Karpas-422 (cell line): ENCODE measurements around the gene MEP1A. TPM values are rescaled to one million over a fixed set of nuclear protein-coding genes. Genes with fewer than 3 reads are reported as not detected.
"Not testable (repeated sequence)": the region's sequence is repeated elsewhere in the genome, so short reads cannot be mapped to it uniquely, and the experiment has no call there.

Source experiments
- DNase-seq: peaks from one replicate; pipeline ENCODE4 v3.0.0-alpha.2; 2015
- H2AFZ ChIP-seq: fragments of 200-600 bp; sonication (generic); 2 replicates; pipeline ENCODE4 v1.6.1; 2014; ENCODE audit warnings: antibody characterized with exemption, low read length, mixed read lengths
- H3K27ac ChIP-seq: fragments of 200-600 bp; sonication (generic); 2 replicates; pipeline ENCODE4 v1.5.1; 2014; ENCODE audit warnings: mild to moderate bottlenecking, low read length, moderate library complexity
- H3K27me3 ChIP-seq: fragments of 200-600 bp; sonication (generic); 2 replicates; pipeline ENCODE4 v1.6.1; 2014; ENCODE audit warnings: low read length, mixed read lengths
- H3K36me3 ChIP-seq: fragments of 200-600 bp; sonication (generic); 2 replicates; pipeline ENCODE4 v1.6.1; 2014; ENCODE audit warnings: low read length, mixed read lengths; ENCODE audit not compliant: insufficient read depth
- H3K4me1 ChIP-seq: fragments of 200-600 bp; sonication (generic); 2 replicates; pipeline ENCODE4 v1.6.1; 2014; ENCODE audit warnings: mild to moderate bottlenecking, low read length, mixed read lengths
- H3K4me2 ChIP-seq: fragments of 200-600 bp; sonication (generic); 2 replicates; pipeline ENCODE4 v1.6.1; 2014; ENCODE audit warnings: low read length, low read depth, mild to moderate bottlenecking; ENCODE audit not compliant: poor library complexity, severe bottlenecking
- H3K4me3 ChIP-seq: fragments of 200-600 bp; sonication (generic); 2 replicates; pipeline ENCODE4 v1.5.1; 2014; ENCODE audit warnings: mild to moderate bottlenecking, antibody characterized with exemption, low read length, mixed read lengths
- H3K79me2 ChIP-seq: fragments of 200-600 bp; sonication (generic); 2 replicates; pipeline ENCODE4 v1.6.1; 2014; ENCODE audit warnings: mild to moderate bottlenecking, low read length, mixed read lengths
- H3K9ac ChIP-seq: fragments of 200-600 bp; sonication (generic); 2 replicates; pipeline ENCODE4 v1.6.0; 2014; ENCODE audit warnings: low read length
- H3K9me2 ChIP-seq: fragments of 200-600 bp; sonication (generic), shearing (Covaris generic); replicated peaks from 2 replicates; pipeline ENCODE4 v1.6.0; 2014; ENCODE audit warnings: mild to moderate bottlenecking, low read length, moderate library complexity; ENCODE audit not compliant: insufficient read depth
- H3K9me3 ChIP-seq: fragments of 300-700, 200-600 bp; sonication (generic); 2 replicates; pipeline ENCODE4 v1.6.1; 2014; ENCODE audit warnings: low read length, mixed read lengths
- H4K20me1 ChIP-seq: fragments of 200-600 bp; sonication (generic); 2 replicates; pipeline ENCODE4 v1.6.1; 2014; ENCODE audit warnings: mild to moderate bottlenecking, antibody characterized with exemption, low read length, low read depth; ENCODE audit not compliant: insufficient read depth
- total RNA-seq: library from RNA; depleted of rRNA; stranded (reverse); fragments of >200 nt; shearing (Covaris generic); gene quantifications from 2 replicates; pipeline ENCODE4 v1.2.3, GENCODE V29; 2014; ENCODE audit warnings: low replicate concordance

Gene MEP1A
- total RNA-seq, 1 experiment from 2014 or later, result not detected

DNA sequence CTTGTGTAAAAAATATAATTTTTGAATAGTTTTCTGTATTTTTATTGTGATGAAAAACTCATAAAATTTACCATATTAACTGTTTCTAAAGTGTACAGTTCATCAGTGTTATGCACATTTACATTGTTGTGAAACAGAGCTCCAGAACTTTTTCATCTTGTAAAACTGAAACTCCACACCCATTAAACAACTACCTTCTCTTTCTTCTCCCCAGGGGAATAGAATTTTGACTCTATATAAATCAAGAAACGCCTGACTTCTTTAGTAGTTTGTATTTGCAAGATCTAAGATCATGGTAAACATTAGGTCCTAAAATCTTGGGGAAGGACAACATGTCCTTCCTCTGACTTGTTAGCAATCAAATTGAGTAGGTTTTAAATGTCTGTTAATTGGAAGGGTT, 37.3 kb upstream of the MEP1A start:
- no peaks in the 10 kb centered on the region for H3K79me2 ChIP-seq
- H3K27ac ChIP-seq, result no peak overlapping the region
- peaks cover 17% of the 10 kb centered on the region for H3K4me1 ChIP-seq
- no peak for DNase-seq
- H3K4me2 ChIP-seq, result peak overlapping the region; percentile 12
- H3K9me3 ChIP-seq, result no peaks in the 10 kb centered on the region
- H3K9me2 ChIP-seq, result no peaks in the 10 kb centered on the region
- no peak overlapping the region for H3K4me3 ChIP-seq
- H4K20me1 ChIP-seq, result no peaks in the 10 kb centered on the region
- no peaks in the 10 kb centered on the region for H3K36me3 ChIP-seq
- no peaks in the 10 kb centered on the region for H3K27me3 ChIP-seq
- H2AFZ ChIP-seq, result no peak overlapping the region
- H3K9ac ChIP-seq, result no peak overlapping the region

DNA sequence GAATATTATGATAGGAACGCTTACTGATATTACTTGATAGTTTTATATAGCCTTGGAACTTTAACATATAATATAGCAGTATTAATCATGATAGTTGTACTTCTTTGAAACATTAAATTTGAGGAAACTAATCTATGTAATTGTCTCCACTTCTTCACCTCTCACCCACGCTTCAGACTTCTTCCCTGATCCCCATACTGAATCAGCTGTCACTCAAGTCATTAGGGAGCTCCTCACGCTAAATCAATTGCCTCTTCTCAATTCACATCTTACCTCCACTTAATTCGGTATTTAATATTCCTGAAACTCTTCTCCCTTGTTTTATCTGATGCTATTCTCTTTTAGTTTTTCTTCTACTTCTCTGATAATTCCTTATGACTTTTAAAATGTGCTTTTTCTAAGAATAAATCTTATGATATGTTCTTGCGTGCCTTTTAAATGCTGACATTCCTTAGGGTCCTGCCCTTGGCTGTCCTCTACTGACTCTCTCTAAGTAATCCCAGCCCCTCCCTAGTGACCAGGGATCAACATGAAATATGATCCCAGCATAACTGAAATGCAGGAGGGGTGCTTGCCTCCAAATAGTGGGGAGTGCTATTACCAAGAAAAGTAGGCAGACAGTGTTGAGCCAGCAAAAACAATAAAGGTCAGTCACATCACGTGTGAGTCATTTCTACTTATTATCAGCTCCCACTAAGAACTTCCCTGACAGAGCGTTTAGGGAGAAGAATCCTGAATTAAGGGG, 36.5 kb upstream of the MEP1A start:
- Histone ChIP-seq H3K36me3 (no peaks in the 10 kb centered on the region), H3K4me2 (no peak overlapping the region), H3K79me2 (no peaks in the 10 kb centered on the region), H3K4me1 (peaks cover 17% of the 10 kb centered on the region), H2AFZ (no peak overlapping the region), H3K4me3 (no peak overlapping the region), H4K20me1 (no peaks in the 10 kb centered on the region), H3K9me3 (no peaks in the 10 kb centered on the region), H3K9ac (no peak overlapping the region), H3K9me2 (no peaks in the 10 kb centered on the region), H3K27ac (no peak overlapping the region), H3K27me3 (no peaks in the 10 kb centered on the region)
- no peak for DNase-seq

GRCh38 chr6:46757214-46757596, 36.0 kb upstream of the MEP1A start:
- Histone ChIP-seq H3K9me2 (no peaks in the 10 kb centered on the region), H3K4me1 (peaks cover 17% of the 10 kb centered on the region), H3K79me2 (no peaks in the 10 kb centered on the region), H4K20me1 (no peaks in the 10 kb centered on the region), H3K9me3 (no peaks in the 10 kb centered on the region), H3K4me2 (no peak overlapping the region), H3K36me3 (no peaks in the 10 kb centered on the region), H3K27me3 (no peaks in the 10 kb centered on the region), H3K9ac (no peak overlapping the region), H3K4me3 (no peak overlapping the region), H3K27ac (no peak overlapping the region), H2AFZ (no peak overlapping the region)
- DNase-seq, result no peak

DNA sequence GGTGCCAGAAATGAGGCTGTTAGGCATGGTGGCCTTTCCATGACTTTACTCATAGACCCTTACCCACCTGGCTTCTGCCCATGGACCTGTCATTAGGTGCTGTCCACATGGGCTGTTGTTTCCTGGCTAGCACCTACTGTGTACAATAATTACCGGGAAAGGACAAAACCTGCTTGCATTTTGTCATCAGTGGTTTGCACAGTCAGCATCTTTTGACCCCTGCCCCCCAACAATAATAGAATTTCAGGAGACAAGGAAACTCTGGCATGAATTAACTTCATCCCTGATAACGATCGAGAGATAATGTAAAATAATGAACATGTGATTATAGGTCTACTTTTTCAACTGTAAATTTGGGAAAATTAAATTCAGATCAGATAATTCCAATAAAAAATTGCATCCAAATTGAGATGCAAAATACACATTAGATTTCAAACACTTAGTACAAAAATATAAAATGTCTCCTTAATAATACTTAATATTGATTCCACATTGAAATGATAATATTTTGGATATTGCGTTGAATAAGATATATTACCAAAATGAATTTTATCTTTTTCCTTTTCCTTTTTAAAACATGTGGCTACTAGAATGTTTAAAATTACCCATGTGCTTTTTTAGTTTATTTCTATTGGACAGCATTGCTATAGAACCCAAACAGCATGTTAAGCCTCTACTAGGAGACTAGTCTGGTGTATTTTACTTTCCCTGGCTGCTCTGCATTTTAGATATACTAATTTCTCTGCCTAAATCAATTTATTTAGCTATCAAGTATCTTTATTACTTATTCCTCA, 34.0 kb upstream of the MEP1A start:
- H3K79me2 ChIP-seq, result no peaks in the 10 kb centered on the region
- H3K4me2 ChIP-seq, result no peak overlapping the region
- H4K20me1 ChIP-seq, result no peaks in the 10 kb centered on the region
- H3K4me1 ChIP-seq, result peaks cover 17% of the 10 kb centered on the region
- no peak overlapping the region for H3K4me3 ChIP-seq
- no peak overlapping the region for H3K9ac ChIP-seq
- H2AFZ ChIP-seq, result no peak overlapping the region
- no peak for DNase-seq
- no peaks in the 10 kb centered on the region for H3K9me3 ChIP-seq
- H3K27me3 ChIP-seq, result no peaks in the 10 kb centered on the region
- H3K36me3 ChIP-seq, result no peaks in the 10 kb centered on the region
- no peak overlapping the region for H3K27ac ChIP-seq
- H3K9me2 ChIP-seq, result no peaks in the 10 kb centered on the region

- Histone ChIP-seq H3K27ac (no peak overlapping the region), H3K27me3 (no peaks in the 10 kb centered on the region), H4K20me1 (no peaks in the 10 kb centered on the region), H3K79me2 (no peaks in the 10 kb centered on the region), H3K4me3 (no peak overlapping the region), H2AFZ (no peak overlapping the region), H3K36me3 (no peaks in the 10 kb centered on the region), H3K9me2 (no peaks in the 10 kb centered on the region), H3K9ac (no peak overlapping the region), H3K9me3 (no peaks in the 10 kb centered on the region), H3K4me1 (peaks cover 10% of the 10 kb centered on the region), H3K4me2 (no peak overlapping the region)
- DNase-seq, result no peak
These were observed 32.3 kb upstream of the MEP1A start for GRCh38 chr6:46760925-46761324.

DNA sequence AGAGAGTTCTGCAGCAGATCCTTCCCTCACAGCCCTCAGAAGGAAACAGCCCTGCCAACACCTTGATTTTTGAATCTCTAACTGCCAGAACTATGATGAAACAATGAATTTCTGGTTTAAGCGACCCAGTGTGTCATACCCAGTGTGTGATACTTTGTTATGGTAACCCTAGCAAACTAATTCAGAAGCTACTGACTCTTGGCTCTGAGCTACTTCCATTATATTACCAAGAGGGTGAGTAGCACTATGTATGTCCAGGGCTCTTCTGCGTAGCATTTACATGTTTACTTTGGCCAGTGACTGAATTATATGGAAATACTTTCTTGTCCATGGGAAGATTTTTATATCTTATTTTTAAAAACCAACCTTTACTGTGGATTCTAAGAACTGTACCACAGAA, 29.7 kb upstream of the MEP1A start:
- Histone ChIP-seq H3K36me3 (no peaks in the 10 kb centered on the region), H4K20me1 (no peaks in the 10 kb centered on the region), H3K27me3 (no peaks in the 10 kb centered on the region), H3K9ac (no peak overlapping the region), H3K9me3 (no peaks in the 10 kb centered on the region), H3K27ac (no peak overlapping the region), H3K4me2 (no peak overlapping the region), H2AFZ (no peak overlapping the region), H3K4me3 (no peak overlapping the region), H3K4me1 (no peaks in the 10 kb centered on the region), H3K9me2 (no peaks in the 10 kb centered on the region), H3K79me2 (no peaks in the 10 kb centered on the region)
- DNase-seq, result no peak

- not testable (repeated sequence) for H3K79me2 ChIP-seq, DNase-seq, H3K27me3 ChIP-seq, H4K20me1 ChIP-seq, H3K27ac ChIP-seq, H3K4me2 ChIP-seq, H3K9me2 ChIP-seq, H3K9me3 ChIP-seq, H3K9ac ChIP-seq, H3K4me1 ChIP-seq, H2AFZ ChIP-seq, H3K4me3 ChIP-seq, H3K36me3 ChIP-seq
These were observed 28.9 kb upstream of the MEP1A start for GRCh38 chr6:46764280-46764679.

GRCh38 chr6:46764961-46765360, 28.2 kb upstream of the MEP1A start:
- Histone ChIP-seq H4K20me1 (no peaks in the 10 kb centered on the region), H3K4me2 (no peak overlapping the region), H3K4me3 (no peak overlapping the region)

More at GRCh38 chr6:46764961-46765360, 28.2 kb upstream of the MEP1A start:
- Histone ChIP-seq H3K9me2 (no peaks in the 10 kb centered on the region), H3K36me3 (no peaks in the 10 kb centered on the region), H3K27ac (no peak overlapping the region), H2AFZ (no peak overlapping the region), H3K79me2 (no peaks in the 10 kb centered on the region), H3K9me3 (no peaks in the 10 kb centered on the region), H3K4me1 (no peaks in the 10 kb centered on the region), H3K27me3 (no peaks in the 10 kb centered on the region), H3K9ac (no peak overlapping the region)
- DNase-seq, result no peak
